Breast epithelium (tissue), 4 donors: Measurements from ENCODE around the gene DNASE1L1. TPM values are rescaled to one million over a fixed set of nuclear protein-coding genes. Genes with fewer than 3 reads are reported as not detected.
A peak's percentile ranks its signal among the peaks of the same experiment; 100 is the strongest.

ENCODE experiments used
- DNase-seq, 2 donors: peaks; one replicate each; pipeline ENCODE4 v3.0.0-alpha.2; 2019; ENCODE audit warnings: low spot score in 2 of 2
- H3K27ac ChIP-seq, 2 donors: fragments of 200-600 bp; sonication (generic) in 1 of 2; one replicate each; pipeline ENCODE4 v1.5.1; 2016 to 2019; ENCODE audit warnings: mild to moderate bottlenecking in 1 of 2
- H3K27me3 ChIP-seq, 2 donors: fragments of 200-600 bp; sonication (generic) in 1 of 2; one replicate each; pipeline versions ENCODE4 v1.5.1 to v1.6.0; 2017 to 2019; ENCODE audit warnings: control low read depth in 1 of 2, mild to moderate bottlenecking in 1 of 2
- H3K36me3 ChIP-seq: fragments of 200-600 bp; one replicate; pipeline ENCODE4 v1.5.1; 2019
- H3K4me1 ChIP-seq, 2 donors: fragments of 200-600 bp; sonication (generic); one replicate each; pipeline ENCODE4 v1.5.1; 2016 to 2019; ENCODE audit warnings: control low read depth in 1 of 2
- H3K4me3 ChIP-seq, 3 donors: fragments of 200-600 bp; sonication (generic); 1 replicate in 2 of 3; 2 replicates in 1 of 3; pipeline ENCODE4 v1.5.1; 2016 to 2019; ENCODE audit warnings: mild to moderate bottlenecking in 3 of 3, moderate library complexity in 2 of 3
- H3K9me3 ChIP-seq, 2 donors: fragments of 200-600 bp; sonication (generic) in 1 of 2; one replicate each; pipeline ENCODE4 v1.5.1; 2016 to 2019; ENCODE audit warnings: control low read depth in 1 of 2
- CTCF ChIP-seq, 3 donors: fragments of 450-650 bp; IDR thresholded peaks; one replicate each; pipeline ENCODE4 v1.5.1; 2016 to 2017; ENCODE audit warnings: antibody characterized with exemption in 3 of 3, mild to moderate bottlenecking in 3 of 3, moderate library complexity in 3 of 3
- POLR2A ChIP-seq: fragments of 450-650 bp; IDR thresholded peaks from one replicate; pipeline ENCODE4 v1.6.1; 2016; ENCODE audit warnings: antibody characterized with exemption, mild to moderate bottlenecking, moderate library complexity
- POLR2AphosphoS5 ChIP-seq, 3 donors: sonication (generic); formaldehyde crosslinking; IDR thresholded peaks; one replicate each; pipeline ENCODE4 v1.6.1; 2017; ENCODE audit warnings: antibody characterized with exemption in 3 of 3
- intact Hi-C: fragments of 100-400 bp; cut with DNase I; formaldehyde crosslinking; loops from one replicate; pipeline ENCODE4 v1.15.1; 2023; ENCODE audit warnings: low total_unique reads
- total RNA-seq, 3 donors: library from RNA; depleted of rRNA; stranded (reverse); fragments of >200 nt; gene quantifications; one replicate each; pipeline ENCODE4 v1.1.0, GENCODE V29; 2016

Gene DNASE1L1
- total RNA-seq, 3 donors from 2014 or later, result 26.2 to 44.3 (median 26.9) TPM

- intact Hi-C loops, result no loop called here
- H3K4me1 ChIP-seq, result no peaks in the 10 kb centered on the region
- no peaks in the 10 kb centered on the region for H3K9me3 ChIP-seq
- peaks cover 0 to 14% of the 10 kb centered on the region in 2 donors for H3K27me3 ChIP-seq
- TF ChIP-seq POLR2AphosphoS5 (IDR thresholded peaks at IDR 0.05), result no peak
- TF ChIP-seq CTCF (IDR thresholded peaks at IDR 0.05), result no peak
- TF ChIP-seq POLR2A, result no peak
- peak overlapping the region in 2 of 3 donors; percentile 76 to 79 for H3K4me3 ChIP-seq
- no peak for DNase-seq
- H3K27ac ChIP-seq, result peak overlapping the region; percentile 97 to 99
- H3K36me3 ChIP-seq, result no peaks in the 10 kb centered on the region
These were observed 28.3 kb downstream of the DNASE1L1 start for GRCh38 chrX:154380787-154381186.

GRCh38 chrX:154380153-154380552, 28.9 kb downstream of the DNASE1L1 start:
- Histone ChIP-seq H3K9me3 (no peaks in the 10 kb centered on the region), H3K27ac (peak overlapping the region; percentile 97 to 99), H3K4me1 (no peaks in the 10 kb centered on the region), H3K27me3 (peaks cover 0 to 14% of the 10 kb centered on the region in 2 donors), H3K36me3 (no peaks in the 10 kb centered on the region), H3K4me3 (peak overlapping the region; percentile 76 to 79 (median 76))
- DNase-seq, result no peak
- TF ChIP-seq POLR2A, result no peak
- intact Hi-C loops, result no loop called here

GRCh38 chrX:154379569-154379951, 29.5 kb downstream of the DNASE1L1 start:
- H3K4me1 ChIP-seq, result no peaks in the 10 kb centered on the region
- peak overlapping the region; percentile 97 to 99 for H3K27ac ChIP-seq
- intact Hi-C loops, result no loop called here
- peak overlapping the region; percentile 76 to 79 (median 76) for H3K4me3 ChIP-seq
- DNase-seq, result no peak
- no peaks in the 10 kb centered on the region for H3K36me3 ChIP-seq
- TF ChIP-seq POLR2A, result no peak
- H3K9me3 ChIP-seq, result no peaks in the 10 kb centered on the region
- H3K27me3 ChIP-seq, result peaks cover 0 to 14% of the 10 kb centered on the region in 2 donors

GRCh38 chrX:154378799-154379568, 30.1 kb downstream of the DNASE1L1 start, which contains the start of gene EMD:
EMD (plus strand) TSS chrX:154379295; CDS start chrX:154379485, 190 bp downstream.
- TF ChIP-seq CTCF (IDR thresholded peaks at IDR 0.05) (peak in 1 of 3 donors; percentile 18), POLR2AphosphoS5 (IDR thresholded peaks at IDR 0.05) (peak; percentile 62 to 93 (median 77)), POLR2A (peak; percentile 66)
- Histone ChIP-seq H3K27ac (peak within 1 kb of the TSS; percentile 97 to 99), H3K4me3 (peak within 1 kb of the TSS; percentile 76 to 79 (median 76)), H3K4me1 (no peaks in the 10 kb centered on the region), H3K27me3 (peaks cover 0 to 14% of the 10 kb centered on the region in 2 donors), H3K36me3 (no peaks in the 10 kb centered on the region), H3K9me3 (no peaks in the 10 kb centered on the region)
- peak; percentile 95 to 98 for DNase-seq
- intact Hi-C loops, result no loop called here

- Histone ChIP-seq H3K27ac (peak overlapping the region; percentile 97 to 98), H3K27me3 (peaks cover 0 to 13% of the 10 kb centered on the region in 2 donors), H3K36me3 (no peaks in the 10 kb centered on the region), H3K9me3 (no peaks in the 10 kb centered on the region), H3K4me1 (no peaks in the 10 kb centered on the region), H3K4me3 (peak overlapping the region; percentile 41 to 73 (median 58))
- TF ChIP-seq CTCF (IDR thresholded peaks at IDR 0.05) (no peak), POLR2AphosphoS5 (IDR thresholded peaks at IDR 0.05) (peak in 1 of 3 donors; percentile 89), POLR2A (peak; percentile 68)
- DNase-seq, result peak in 1 of 2 donors; percentile 48
- intact Hi-C loops, result no loop called here
These were observed 30.8 kb downstream of the DNASE1L1 start for GRCh38 chrX:154378059-154378798.
